Uterus (tissue), 2 donors: Measurements from ENCODE around the gene PRKACA.
A peak's percentile ranks its signal among the peaks of the same experiment; 100 is the strongest.

ENCODE experiments used
- CTCF ChIP-seq, 4 experiments: fragments of 200-600 bp in 2 of 4; fragments of 450-650 bp in 2 of 4; sonication (generic) in 2 of 4; IDR thresholded peaks; one replicate each; pipeline ENCODE4 v1.5.1; 2016 to 2019; ENCODE audit warnings: antibody characterized with exemption in 4 of 4, mild to moderate bottlenecking in 2 of 4, moderate library complexity in 1 of 4
- POLR2A ChIP-seq, 2 donors: fragments of 450-650 bp; IDR thresholded peaks; one replicate each; pipeline ENCODE4 v1.6.1; 2016; ENCODE audit warnings: antibody characterized with exemption in 2 of 2, mild to moderate bottlenecking in 1 of 2, moderate library complexity in 1 of 2

- peak in 1 of 4 experiments; percentile 1 for TF ChIP-seq CTCF (IDR thresholded peaks at IDR 0.05)
- peak; percentile 32 to 61 for TF ChIP-seq POLR2A (IDR thresholded peaks at IDR 0.05)
Observed at GRCh38 chr19:14118165-14119051, 846 bp upstream of the PRKACA start.
